ENCODE results near the gene CNPY2.

The CNPY2 gene

GRCh38 chr12:56282579-56282978 is 33.2 kb downstream of the CNPY2 start (continued):
- TF ChIP-seq ZFP3 (CRISPR knock-in tag; IDR thresholded peaks at IDR 0.05), result no peak
- TF ChIP-seq TCF4 (CRISPR knock-in tag; IDR thresholded peaks at IDR 0.05; ENCODE audit: borderline replicate concordance), result no peak

- TF ChIP-seq TSHZ2 (CRISPR knock-in tag; IDR thresholded peaks at IDR 0.05), result no peak
- TF ChIP-seq ESRRG (CRISPR knock-in tag; IDR thresholded peaks at IDR 0.05), result no peak
- no peak for TF ChIP-seq OSR1 (CRISPR knock-in tag; IDR thresholded peaks at IDR 0.05)
- TF ChIP-seq RARB (CRISPR knock-in tag; IDR thresholded peaks at IDR 0.05), result no peak
- no peak for TF ChIP-seq SNAI2 (CRISPR knock-in tag; IDR thresholded peaks at IDR 0.05)
- no peak for TF ChIP-seq PATZ1 (CRISPR knock-in tag; IDR thresholded peaks at IDR 0.05; ENCODE audit: borderline replicate concordance)
- no peak for TF ChIP-seq TOX (CRISPR knock-in tag; IDR thresholded peaks at IDR 0.05; ENCODE audit: borderline replicate concordance)
- no peak for TF ChIP-seq CSDC2 (CRISPR knock-in tag; IDR thresholded peaks at IDR 0.05)
- TF ChIP-seq TCF4 (CRISPR knock-in tag; IDR thresholded peaks at IDR 0.05; ENCODE audit: borderline replicate concordance), result no peak
- no peak for TF ChIP-seq GLIS3 (CRISPR knock-in tag; IDR thresholded peaks at IDR 0.05)
- ATAC-seq, result no peak
These were observed 33.8 kb downstream of the CNPY2 start for GRCh38 chr12:56282030-56282429.

- TF ChIP-seq OSR1 (CRISPR knock-in tag; IDR thresholded peaks at IDR 0.05) (no peak), CSRNP3 (CRISPR knock-in tag; IDR thresholded peaks at IDR 0.05) (no peak), TOX (CRISPR knock-in tag; IDR thresholded peaks at IDR 0.05; ENCODE audit: borderline replicate concordance) (no peak), ZNF8 (CRISPR knock-in tag; IDR thresholded peaks at IDR 0.05) (no peak), ZNF565 (CRISPR knock-in tag; conservative IDR thresholded peaks at IDR 0.05; ENCODE audit: low read depth) (no peak), ZNF70 (CRISPR knock-in tag; IDR thresholded peaks at IDR 0.05) (no peak), TCF4 (CRISPR knock-in tag; IDR thresholded peaks at IDR 0.05; ENCODE audit: borderline replicate concordance) (no peak), BACH2 (CRISPR knock-in tag; IDR thresholded peaks at IDR 0.05; ENCODE audit: borderline replicate concordance) (no peak), RARB (CRISPR knock-in tag; IDR thresholded peaks at IDR 0.05) (no peak), TSHZ2 (CRISPR knock-in tag; IDR thresholded peaks at IDR 0.05) (no peak), ARNTL (CRISPR knock-in tag; IDR thresholded peaks at IDR 0.05; ENCODE audit: borderline replicate concordance, low read depth) (no peak)
- ATAC-seq, result no peak
These were observed 34.9 kb downstream of the CNPY2 start for GRCh38 chr12:56280849-56281248.

GRCh38 chr12:56278905-56279304 is 36.9 kb downstream of the CNPY2 start:
- ATAC-seq, result no peak
- TF ChIP-seq ISL1 (CRISPR knock-in tag; IDR thresholded peaks at IDR 0.05), result no peak
- TF ChIP-seq RARB (CRISPR knock-in tag; IDR thresholded peaks at IDR 0.05), result no peak
- TF ChIP-seq SNAI2 (CRISPR knock-in tag; IDR thresholded peaks at IDR 0.05), result no peak
- TF ChIP-seq ESRRG (CRISPR knock-in tag; IDR thresholded peaks at IDR 0.05), result no peak
- TF ChIP-seq TOX (CRISPR knock-in tag; IDR thresholded peaks at IDR 0.05; ENCODE audit: borderline replicate concordance), result no peak
- TF ChIP-seq BACH2 (CRISPR knock-in tag; IDR thresholded peaks at IDR 0.05; ENCODE audit: borderline replicate concordance), result no peak
- no peak for TF ChIP-seq TCF4 (CRISPR knock-in tag; IDR thresholded peaks at IDR 0.05; ENCODE audit: borderline replicate concordance)
- TF ChIP-seq ZNF70 (CRISPR knock-in tag; IDR thresholded peaks at IDR 0.05), result no peak
- TF ChIP-seq ZFP30 (CRISPR knock-in tag; IDR thresholded peaks at IDR 0.05), result no peak
- no peak for TF ChIP-seq PATZ1 (CRISPR knock-in tag; IDR thresholded peaks at IDR 0.05; ENCODE audit: borderline replicate concordance)
- TF ChIP-seq CREB5 (CRISPR knock-in tag; IDR thresholded peaks at IDR 0.05; ENCODE audit: low read depth), result no peak
